SK-N-SH (cell line): ENCODE data around the gene ZNHIT2. TPM values are rescaled to one million over a fixed set of nuclear protein-coding genes. Genes with fewer than 3 reads are reported as not detected.

Experiments used
- CTCF ChIA-PET: fragments of 300-600, 350-600 bp; formaldehyde crosslinking; extraction: SDS; loops from one replicate; lab custom pipeline; 2021; lab: Yijun Ruan, JAX
- POLR2A ChIA-PET: fragments of 350-600 bp; sonication (Branson Sonifier 250); formaldehyde crosslinking; extraction: SDS; loops from one replicate; lab custom pipeline; 2020; ENCODE audit warnings: antibody characterized with exemption, inconsistent platforms; lab: Yijun Ruan, JAX
- DNase-seq: peaks from one replicate; pipeline ENCODE4 v3.0.0; 2012
- H2AFZ ChIP-seq: fragments of 200-600 bp; sonication (generic); 2 replicates; pipeline ENCODE4 v1.8.1; 2016; ENCODE audit warnings: antibody characterized with exemption, mild to moderate bottlenecking, low read depth
- H3F3A ChIP-seq: fragments of 200-600 bp; sonication (generic); replicated peaks from 2 replicates; pipeline ENCODE3; 2016; ENCODE audit warnings: antibody characterized with exemption, mild to moderate bottlenecking; ENCODE audit not compliant: insufficient read depth
- H3K27ac ChIP-seq, 2 experiments: fragments of 200-500 bp in 1 of 2; fragments of 200-600 bp in 1 of 2; sonication (Bioruptor generic) in 1 of 2; sonication (generic), shearing (Covaris generic) in 1 of 2; 2 replicates each; pipeline versions ENCODE4 v1.5.1 to v1.6.1; 2014 to 2016; ENCODE audit warnings: low read depth in 2 of 2, inconsistent platforms in 1 of 2, low read length in 1 of 2, mild to moderate bottlenecking in 1 of 2, mixed read lengths in 1 of 2
- H3K27me3 ChIP-seq: fragments of 200-600 bp; sonication (generic), shearing (Covaris generic); 2 replicates; pipeline ENCODE4 v1.6.1; 2016; ENCODE audit warnings: mixed run types; ENCODE audit not compliant: insufficient read depth
- H3K36me3 ChIP-seq, 2 experiments: fragments of 200-500 bp in 1 of 2; fragments of 200-600 bp in 1 of 2; sonication (Bioruptor generic) in 1 of 2; sonication (generic) in 1 of 2; replicated peaks in 1 of 2; 2 replicates each; pipeline versions ENCODE3 to v1.5.1; 2014 to 2016; ENCODE audit warnings: low read length in 1 of 2, mild to moderate bottlenecking in 1 of 2; ENCODE audit not compliant: insufficient read depth in 2 of 2, control insufficient read depth in 1 of 2
- H3K4me1 ChIP-seq, 2 experiments: fragments of 200-500 bp in 1 of 2; fragments of 200-600 bp in 1 of 2; sonication (Bioruptor generic) in 1 of 2; sonication (generic), shearing (Covaris generic) in 1 of 2; 2 replicates each; pipeline versions ENCODE4 v1.5.1 to v1.6.1; 2014 to 2016; ENCODE audit warnings: low read depth in 1 of 2, low read length in 1 of 2, mixed run types in 1 of 2; ENCODE audit not compliant: insufficient read depth in 2 of 2, control insufficient read depth in 1 of 2
- H3K4me2 ChIP-seq: fragments of 200-600 bp; sonication (generic), shearing (Covaris generic); 2 replicates; pipeline ENCODE4 v1.6.1; 2017; ENCODE audit warnings: mixed run types
- H3K4me3 ChIP-seq, 2 experiments: fragments of 200-500 bp in 1 of 2; fragments of 200-600 bp in 1 of 2; sonication (Bioruptor generic) in 1 of 2; sonication (generic), shearing (Covaris generic) in 1 of 2; 2 replicates each; pipeline versions ENCODE4 v1.5.1 to v1.8.1; 2014 to 2016; ENCODE audit warnings: low read depth in 2 of 2, inconsistent platforms in 1 of 2, low read length in 1 of 2, mild to moderate bottlenecking in 1 of 2, mixed read lengths in 1 of 2, moderate library complexity in 1 of 2
- H3K79me2 ChIP-seq: fragments of 200-600 bp; sonication (generic); 2 replicates; pipeline ENCODE4 v1.8.1; 2017; ENCODE audit warnings: mild to moderate bottlenecking; ENCODE audit not compliant: insufficient read depth
- H3K9ac ChIP-seq: fragments of 200-600 bp; sonication (generic); 2 replicates; pipeline ENCODE4 v1.6.1; 2017; ENCODE audit warnings: mixed run types
- H3K9me2 ChIP-seq: fragments of 200-600 bp; sonication (generic); 2 replicates; pipeline ENCODE4 v1.6.1; 2017; ENCODE audit warnings: mixed run types
- H3K9me3 ChIP-seq: fragments of 200-600 bp; sonication (generic); 2 replicates; pipeline ENCODE4 v1.6.1; 2017; ENCODE audit warnings: mixed run types, mild to moderate bottlenecking, moderate library complexity
- H4K20me1 ChIP-seq: fragments of 200-600 bp; sonication (generic); 2 replicates; pipeline ENCODE4 v1.6.1; 2017; ENCODE audit warnings: mild to moderate bottlenecking, mixed run types; ENCODE audit not compliant: insufficient read depth
- FOSL2 ChIP-seq: IDR thresholded peaks from 2 replicates; pipeline ENCODE4 v1.4.0; 2012; ENCODE audit warnings: low read depth, mild to moderate bottlenecking, moderate library complexity, borderline replicate concordance
- GATA2 ChIP-seq: sonication (generic); formaldehyde crosslinking; IDR thresholded peaks from 2 replicates; pipeline ENCODE4 v1.5.0; 2020; ENCODE audit warnings: mild to moderate bottlenecking, missing genetic modification reagents
- MXI1 ChIP-seq: IDR thresholded peaks from 2 replicates; pipeline ENCODE4 v1.6.1; 2012; ENCODE audit warnings: mild to moderate bottlenecking, low read depth, low read length, improper control_type of control experiment
- NFIC ChIP-seq: IDR thresholded peaks from 2 replicates; pipeline ENCODE4 v1.4.0; 2012; ENCODE audit warnings: borderline replicate concordance
- POLR2AphosphoS5 ChIP-seq: IDR thresholded peaks from 2 replicates; pipeline ENCODE4 v1.6.1; 2012; ENCODE audit warnings: low read depth, low read length
- TAF1 ChIP-seq: IDR thresholded peaks from 2 replicates; pipeline ENCODE4 v1.6.1; 2012; ENCODE audit warnings: low read depth, mild to moderate bottlenecking, low read length, moderate library complexity, borderline replicate concordance
- YY1 ChIP-seq: IDR thresholded peaks from 2 replicates; pipeline ENCODE4 v1.4.0; 2012; ENCODE audit warnings: low read depth, mild to moderate bottlenecking
- WGBS: methylation state at CpG from one replicate; pipeline ENCODE4 v1.1.6; 2017; ENCODE audit warnings: low lambda C conversion rate; 5-methylcytosine and 5-hydroxymethylcytosine counted together
- polyA plus RNA-seq, 3 experiments: library from polyadenylated mRNA; depleted of rRNA; stranded (reverse); fragments of >200 nt; gene quantifications; 2 replicates each; pipeline ENCODE4 v1.2.3, GENCODE V29; 2012

The ZNHIT2 gene
- polyA plus RNA-seq, 1 of the 3 experiments (the other 2 are of a cell fraction), result 5.6 TPM

GRCh38 chr11:65156256-65156655, 38.8 kb upstream of the ZNHIT2 start:
- ChIA-PET POLR2A (no interaction called here), CTCF (interaction anchor here (0.6 to 1.3 kb wide), 2 partner anchors 24 to 43 kb away, joined by 3 read pairs; no protein-coding TSS in a partner anchor)
- WGBS, result 84% methylated on average over 3 of the region's 3 CpGs
- Histone ChIP-seq H3K4me1 (no peaks in the 10 kb centered on the region), H3K9me2 (no peaks in the 10 kb centered on the region), H3K79me2 (no peaks in the 10 kb centered on the region), H3K27ac (no peak overlapping the region), H3K9me3 (no peaks in the 10 kb centered on the region), H3K4me2 (no peak overlapping the region), H3K4me3 (no peak overlapping the region), H3K36me3 (no peaks in the 10 kb centered on the region), H4K20me1 (no peaks in the 10 kb centered on the region), H3K27me3 (no peaks in the 10 kb centered on the region), H2AFZ (no peak overlapping the region), H3F3A (no peaks in the 10 kb centered on the region), H3K9ac (no peak overlapping the region)
- TF ChIP-seq NFIC, result no peak
- no peak for TF ChIP-seq POLR2AphosphoS5
- no peak for DNase-seq

- no peak overlapping the region for H3K27ac ChIP-seq
- H3K9me2 ChIP-seq, result no peaks in the 10 kb centered on the region
- ChIA-PET CTCF (interaction anchor here (0.7 to 1.1 kb wide), 3 partner anchors 35 to 314 kb away, joined by 3 to 4 read pairs (median 3); partner anchors contain the start of gene ZNHIT2), POLR2A (no interaction called here)
- H3K9ac ChIP-seq, result no peak overlapping the region
- peaks cover 11% of the 10 kb centered on the region in 2 experiments; a peak in 2 of 4 replicates for H3K4me1 ChIP-seq
- H2AFZ ChIP-seq, result peak overlapping the region; percentile 29; the same call in 1 of the 2 replicates
- H3K79me2 ChIP-seq, result no peaks in the 10 kb centered on the region
- no peaks in the 10 kb centered on the region for H3K9me3 ChIP-seq
- 46% methylated on average over 2 of the region's 2 CpGs for WGBS
- TF ChIP-seq GATA2 (CRISPR knock-in tag) (no peak), NFIC (no peak), TAF1 (no peak), FOSL2 (no peak)
- H3K36me3 ChIP-seq, result no peaks in the 10 kb centered on the region
- no peak overlapping the region for H3K4me3 ChIP-seq
- no peak overlapping the region; the same call in 1 of the 2 replicates for H3K4me2 ChIP-seq
- H4K20me1 ChIP-seq, result no peaks in the 10 kb centered on the region
- H3F3A ChIP-seq, result peaks cover 14% of the 10 kb centered on the region
- DNase-seq, result no peak
- no peaks in the 10 kb centered on the region for H3K27me3 ChIP-seq
These were observed 34.6 kb upstream of the ZNHIT2 start for GRCh38 chr11:65152122-65152521.

GRCh38 chr11:65151331-65151899, 33.9 kb upstream of the ZNHIT2 start:
- H4K20me1 ChIP-seq, result no peaks in the 10 kb centered on the region
- no peak for TF ChIP-seq MXI1
- no peak for TF ChIP-seq YY1
- no peak for TF ChIP-seq TAF1
- no peak overlapping the region for H2AFZ ChIP-seq
- peaks cover 14% of the 10 kb centered on the region for H3F3A ChIP-seq
- H3K27me3 ChIP-seq, result no peaks in the 10 kb centered on the region
- no peaks in the 10 kb centered on the region for H3K9me3 ChIP-seq
- peaks cover 11% of the 10 kb centered on the region in 2 experiments; a peak in 2 of 4 replicates for H3K4me1 ChIP-seq
- no peak overlapping the region for H3K4me2 ChIP-seq
- H3K36me3 ChIP-seq, result no peaks in the 10 kb centered on the region
- no peaks in the 10 kb centered on the region for H3K79me2 ChIP-seq
- no peak for DNase-seq
- WGBS, result 88% methylated on average over 3 of the region's 3 CpGs
- no peak overlapping the region for H3K4me3 ChIP-seq
- CTCF ChIA-PET, result interaction anchor here (0.7 kb wide), 1 partner anchor 178 kb away, joined by 3 read pairs; no protein-coding TSS in a partner anchor
- H3K9ac ChIP-seq, result no peak overlapping the region
- POLR2A ChIA-PET, result no interaction called here
- peak overlapping the region in 1 of 2 experiments; percentile 76; a peak in 2 of 4 replicates for H3K27ac ChIP-seq
- H3K9me2 ChIP-seq, result no peaks in the 10 kb centered on the region
